Heart right ventricle (tissue), 16 donors: ENCODE data around the gene APBB1. TPM values are rescaled to one million over a fixed set of nuclear protein-coding genes. Genes with fewer than 3 reads are reported as not detected.
A peak's percentile ranks its signal among the peaks of the same experiment; 100 is the strongest.

Experiments used
- ATAC-seq, 8 donors: fragments of 200-7000 bp; cut with Tn5 transposase; one replicate each; pipeline ENCODE4 v1.9.1; 2020; ENCODE audit warnings: mild to moderate bottlenecking in 8 of 8, moderate library complexity in 8 of 8, moderate number of reproducible peaks in 1 of 8
- DNase-seq, 2 donors: peaks; one replicate each; pipeline ENCODE4 v3.0.0-alpha.2; 2020
- H3K27ac ChIP-seq, 10 donors: fragments of 200-600 bp; sonication (generic) in 2 of 10; one replicate each; pipeline versions ENCODE4 v1.5.0 to v1.8.0; 2020 to 2022; ENCODE audit warnings: mild to moderate bottlenecking in 3 of 10
- H3K27me3 ChIP-seq, 7 donors: fragments of 200-600 bp; one replicate each; pipeline ENCODE4 v1.8.0; 2021 to 2022; ENCODE audit warnings: mild to moderate bottlenecking in 2 of 7
- H3K36me3 ChIP-seq, 9 donors: fragments of 200-600 bp; sonication (generic) in 1 of 9; one replicate each; pipeline versions ENCODE4 v1.5.0 to v1.8.0; 2020 to 2022; ENCODE audit warnings: mild to moderate bottlenecking in 2 of 9
- H3K4me1 ChIP-seq, 9 donors: fragments of 200-600 bp; sonication (generic) in 1 of 9; one replicate each; pipeline versions ENCODE4 v1.5.0 to v1.8.0; 2020 to 2022; ENCODE audit warnings: mild to moderate bottlenecking in 4 of 9
- H3K4me3 ChIP-seq, 10 donors: fragments of 200-600 bp; sonication (generic) in 2 of 10; one replicate each; pipeline versions ENCODE4 v1.5.0 to v1.8.0; 2020 to 2022; ENCODE audit warnings: mild to moderate bottlenecking in 7 of 10, moderate library complexity in 2 of 10
- H3K9me3 ChIP-seq, 11 donors: fragments of 200-600 bp in 10 of 11; sonication (generic) in 2 of 11; one replicate each; pipeline versions ENCODE4 v1.5.0 to v1.8.0; 2013 to 2022; ENCODE audit warnings: mild to moderate bottlenecking in 2 of 11, control low read depth in 1 of 11, moderate library complexity in 1 of 11
- CTCF ChIP-seq, 9 donors: fragments of 200-600 bp; sonication (generic) in 2 of 9; IDR thresholded peaks; one replicate each; pipeline versions ENCODE4 v1.5.0 to v1.8.0; 2021 to 2022; ENCODE audit warnings: antibody characterized with exemption in 9 of 9, mild to moderate bottlenecking in 5 of 9, moderate library complexity in 1 of 9
- WGBS, 2 donors: extraction: QIAGEN DNeasy Blood & Tissue Kit; methylation state at CpG; one replicate each; pipeline ENCODE4 v1.1.7; 2013; ENCODE audit warnings: inconsistent platforms in 1 of 2; 5-methylcytosine and 5-hydroxymethylcytosine counted together
- intact Hi-C, 10 donors: fragments of 100-400 bp; cut with DNase I; formaldehyde crosslinking; loops; one replicate each; pipeline versions ENCODE4 v1.11.1 to v1.14.2; 2022
- polyA plus RNA-seq, 2 donors: library from polyadenylated mRNA; stranded (reverse); fragments of 200-250 nt; gene quantifications; one replicate each; pipeline ENCODE4 v1.2.3, GENCODE V29; 2013
- total RNA-seq, 10 donors: library from RNA; stranded (reverse); fragmentation: NEBNext Ultra II Directional in 3 of 10; extraction: Animal tissue kit (Norgen Biotek cat#: 25700) in 3 of 10; gene quantifications; one replicate each; pipeline versions ENCODE4 v1.2.1 to v1.2.4, GENCODE V29; 2021 to 2023
- donor health status: Arrhythmogenic right ventricular cardiomyopathy.
- donor health status: ischemic (EF 13 %, LVEDD 7.1; RV severe dilation, severe dysfunction).
- donor health status: healthy with polysubstance abuse.
- donor health status: DM: no; HTN: yes; CAD: no.
- donor health status: DM: no; HTN: no; CAD: no.
- donor health status: ischemic (EF 25% LVEDD 6.9; RV normal size, moderate dysfunction).
- donor health status: ischemic (EF 25% LVEDD 5.7; RV mildly dilated, moderate dysfunction).
- donor health status: healthy.
- donor health status: DM: yes; HTN: yes; CAD: no.
- donor health status: Ischemic cardiomyopathy.
- donor health status: ischemic (EF 35%, LVEDD 5.7; RV mildly dilated, moderate dysfunction).
- donor health status: nonischemic (EF 11% LVEDD 7.7; RV severe dilation, severe dysfunction).
- donor health status: DM: yes; HTN: yes; CAD: no.
- donor health status: PGD.
- donor health status: ischemic (EF 29% LVEDD 5.4; RV normal size, mild dysfunction).
- donor health status: nonischemic (EF 23%, LVEDD 6.1; RV moderate dilation, normal function).

The APBB1 gene
- total and polyA plus RNA-seq, 12 donors, result 54.3 to 93.3 (median 71.1) TPM

GRCh38 chr11:6452219-6452618 is 33.3 kb upstream of the APBB1 start:
- DNase-seq (no peak), ATAC-seq (peak in 1 of 8 donors; percentile 32)
- Histone ChIP-seq H3K4me1 (no peaks in the 10 kb centered on the region), H3K27me3 (no peaks in the 10 kb centered on the region), H3K36me3 (peaks cover 3 to 100% (median 62%) of the 10 kb centered on the region in 9 donors), H3K4me3 (no peak overlapping the region), H3K9me3 (no peaks in the 10 kb centered on the region), H3K27ac (no peak overlapping the region)
- no peak for TF ChIP-seq CTCF (IDR thresholded peaks at IDR 0.05)
- intact Hi-C loops, result no loop called here
- 83 to 92% methylated on average over 3 of the region's 3 CpGs for WGBS, 2 donors

GRCh38 chr11:6448574-6448973 is 29.7 kb upstream of the APBB1 start:
- Histone ChIP-seq H3K36me3 (peaks cover 0 to 63% (median 35%) of the 10 kb centered on the region in 9 donors), H3K4me3 (no peak overlapping the region), H3K9me3 (no peaks in the 10 kb centered on the region), H3K4me1 (no peaks in the 10 kb centered on the region), H3K27me3 (no peaks in the 10 kb centered on the region), H3K27ac (no peak overlapping the region)
- no peak for DNase-seq
- no peak for ATAC-seq
- 93 to 100% methylated on average over 3 of the region's 3 CpGs for WGBS, 2 donors
- intact Hi-C loops, result no loop called here
- no peak for TF ChIP-seq CTCF (IDR thresholded peaks at IDR 0.05)

GRCh38 chr11:6443269-6444003 is 24.5 kb upstream of the APBB1 start:
- peak; percentile 54 to 87 (median 82) for TF ChIP-seq CTCF (IDR thresholded peaks at IDR 0.05)
- peaks cover 0 to 9% (median 0%) of the 10 kb centered on the region in 9 donors for H3K4me1 ChIP-seq
- WGBS, 2 donors, result 30 to 33% methylated on average over 5 of the region's 5 CpGs
- intact Hi-C loops, result loop anchor here in 9 of 10 donors (1.0 to 5.0 kb wide), 7 partner anchors 59 to 65 kb away; no protein-coding TSS in a partner anchor
- no peak overlapping the region for H3K27ac ChIP-seq
- ATAC-seq (peak; percentile 52 to 84 (median 78)), DNase-seq (peak; percentile 40 to 48)
- H3K4me3 ChIP-seq, result no peak overlapping the region
- H3K27me3 ChIP-seq, result no peaks in the 10 kb centered on the region
- H3K36me3 ChIP-seq, result peaks cover 0 to 12% (median 0%) of the 10 kb centered on the region in 9 donors
- H3K9me3 ChIP-seq, result no peaks in the 10 kb centered on the region

GRCh38 chr11:6442441-6442840 is 23.5 kb upstream of the APBB1 start:
- Histone ChIP-seq H3K4me1 (peaks cover 0 to 19% (median 0%) of the 10 kb centered on the region in 9 donors), H3K36me3 (peaks cover 0 to 2% (median 0%) of the 10 kb centered on the region in 9 donors), H3K9me3 (no peaks in the 10 kb centered on the region), H3K4me3 (no peak overlapping the region), H3K27me3 (no peaks in the 10 kb centered on the region), H3K27ac (no peak overlapping the region)
- intact Hi-C loops, result loop anchor here in 8 of 10 donors (2.0 to 5.0 kb wide), 5 partner anchors 60 to 65 kb away; no protein-coding TSS in a partner anchor
- DNase-seq (no peak), ATAC-seq (no peak)
- WGBS, 2 donors, result 90 to 91% methylated on average over 4 of the region's 4 CpGs
- no peak for TF ChIP-seq CTCF (IDR thresholded peaks at IDR 0.05)
